HG02763 (cell line): ENCODE results near the gene GOSR1.
"Not testable (repeated sequence)": the region's sequence is repeated elsewhere in the genome, so short reads cannot be mapped to it uniquely, and the experiment has no call there.

Experiments
- ATAC-seq: cut with Tn5 transposase; IDR thresholded peaks from one replicate; pipeline ENCODE4 v1.9.1; 2021; ENCODE audit warnings: mild to moderate bottlenecking, moderate library complexity; ENCODE audit not compliant: unreplicated experiment

GOSR1 gene

GRCh38 chr17:30477083-30477773 is at the start of gene GOSR1:
Gene GOSR1, plus strand, starts transcription at chr17:30477408. Its CDS starts 26 bp downstream, at chr17:30477434.
- peak; percentile 98 for ATAC-seq

- no peak for ATAC-seq
These were observed 49.6 kb upstream of the GOSR1 start for GRCh38 chr17:30427611-30428010.

DNA sequence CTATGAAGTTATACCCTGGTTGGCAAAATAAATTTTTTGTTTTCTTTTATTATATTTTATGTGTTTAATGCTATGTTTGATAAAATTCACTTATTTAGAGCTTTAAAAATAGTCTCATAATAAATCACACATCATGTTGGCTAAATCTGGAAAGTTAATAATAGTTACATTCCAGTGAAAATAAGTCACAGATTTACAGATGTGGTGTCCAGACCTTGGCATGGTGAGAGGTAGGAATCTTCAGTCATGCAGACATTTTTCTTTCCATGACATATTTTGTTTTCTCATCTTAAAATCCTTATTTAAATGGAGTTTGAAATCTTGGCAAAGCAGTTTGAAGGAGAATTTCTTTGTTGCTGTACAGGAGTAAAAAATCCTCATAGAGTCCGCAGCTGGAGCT is 48.1 kb upstream of the GOSR1 start:
- no peak for ATAC-seq

- no peak for ATAC-seq
These were observed 43.7 kb upstream of the GOSR1 start for GRCh38 chr17:30433514-30433913.

GRCh38 chr17:30436729-30437128 is 40.5 kb upstream of the GOSR1 start:
- no peak for ATAC-seq

DNA sequence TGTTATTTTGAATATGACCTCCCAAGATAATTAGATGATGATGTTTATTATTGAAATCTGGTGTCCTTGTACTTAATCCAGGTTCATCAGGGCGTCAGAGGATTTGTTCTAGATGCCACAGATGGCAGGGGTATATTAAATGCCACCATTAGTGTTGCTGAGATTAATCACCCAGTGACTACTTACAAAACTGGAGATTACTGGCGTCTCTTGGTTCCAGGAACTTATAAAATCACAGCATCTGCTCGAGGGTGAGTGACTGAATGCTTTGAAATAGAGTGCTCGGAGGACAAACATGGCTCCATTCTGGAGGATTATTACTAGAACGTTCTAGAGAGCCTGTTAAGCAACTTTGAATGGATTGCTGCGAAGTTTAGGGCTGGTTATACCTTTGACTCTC is 33.5 kb upstream of the GOSR1 start:
- no peak for ATAC-seq

GRCh38 chr17:30446640-30447039 is 30.6 kb upstream of the GOSR1 start:
- ATAC-seq, result not testable (repeated sequence)

- no peak for ATAC-seq
These were observed 27.7 kb upstream of the GOSR1 start for GRCh38 chr17:30449480-30449879.

GRCh38 chr17:30450125-30451027 is 26.8 kb upstream of the GOSR1 start:
- ATAC-seq, result no peak

GRCh38 chr17:30454635-30455034 is 22.6 kb upstream of the GOSR1 start:
- no peak for ATAC-seq

- ATAC-seq, result no peak
These were observed 18.8 kb upstream of the GOSR1 start for GRCh38 chr17:30458371-30458770.

GRCh38 chr17:30458797-30459413 is 18.3 kb upstream of the GOSR1 start:
- ATAC-seq, result not testable (repeated sequence)

DNA sequence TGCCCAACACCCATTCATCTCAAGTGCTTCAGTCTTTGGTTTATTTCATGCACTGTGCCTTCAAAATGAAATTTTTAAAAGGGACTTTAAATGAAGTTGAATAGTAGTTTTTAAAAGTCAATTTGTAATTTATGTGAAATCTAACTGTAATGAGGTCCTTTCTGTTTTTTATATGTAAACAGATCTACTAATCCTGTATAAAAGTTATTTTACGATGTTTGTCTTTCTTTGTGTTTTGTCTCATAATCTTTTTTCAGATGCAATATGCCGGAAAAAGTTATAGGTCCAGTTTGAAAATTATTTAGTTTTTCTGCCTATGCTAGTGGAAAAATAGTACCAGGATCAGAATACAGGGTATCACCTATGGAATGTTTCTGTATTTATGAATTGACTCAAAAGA is 8.7 kb upstream of the GOSR1 start:
- no peak for ATAC-seq

DNA sequence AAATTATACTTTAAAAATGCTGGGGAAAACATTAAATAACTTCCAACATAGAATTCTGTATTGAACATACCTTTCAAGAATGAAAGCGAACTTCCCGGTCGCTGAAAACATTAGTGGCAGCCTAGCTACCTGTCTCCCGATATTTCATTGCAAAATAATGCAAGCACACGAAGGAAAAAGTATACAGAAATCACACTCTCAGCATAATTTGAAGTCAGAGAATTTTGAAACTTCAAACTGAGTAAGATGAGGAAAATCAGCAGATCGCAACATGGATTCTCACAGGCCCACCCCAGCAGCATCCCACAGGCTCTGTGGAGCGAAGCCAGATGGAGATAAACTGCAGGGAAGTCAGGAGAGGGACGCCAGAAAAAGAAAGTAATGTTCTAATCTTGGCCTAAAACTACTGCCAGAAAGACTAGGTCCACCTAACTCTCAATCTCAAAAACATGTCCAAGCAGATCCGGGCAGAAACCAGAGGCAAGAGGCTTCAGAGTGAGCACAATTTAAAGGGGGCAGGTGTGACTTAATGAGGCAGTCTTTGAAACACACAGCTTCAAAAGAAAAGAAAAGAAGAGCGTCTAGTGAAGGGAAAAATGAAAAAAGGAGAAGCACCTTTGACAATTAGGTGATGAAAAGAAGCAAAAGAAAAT is 4.8 kb upstream of the GOSR1 start:
- no peak for ATAC-seq

- ATAC-seq, result no peak
These were observed 2.0 kb upstream of the GOSR1 start for GRCh38 chr17:30475206-30475605.

DNA sequence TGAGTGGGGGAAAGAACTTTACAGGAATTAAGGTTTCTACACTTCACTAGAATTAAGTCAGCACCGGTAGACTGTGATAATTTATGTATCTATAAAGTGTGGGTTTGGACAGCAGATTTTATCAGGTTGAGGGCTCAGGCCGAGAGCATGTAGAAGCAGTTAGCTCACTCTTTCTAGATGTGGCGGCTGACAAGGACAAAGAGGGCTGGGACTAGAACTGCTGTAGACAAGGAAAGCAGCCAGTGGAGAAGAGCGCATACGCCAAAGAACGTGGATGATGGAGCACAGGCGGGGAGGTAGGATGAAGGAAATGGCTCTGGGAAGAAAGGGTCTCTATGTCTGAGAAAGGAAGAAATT is 504 bp upstream of the GOSR1 start:
- ATAC-seq, result peak; percentile 10

DNA sequence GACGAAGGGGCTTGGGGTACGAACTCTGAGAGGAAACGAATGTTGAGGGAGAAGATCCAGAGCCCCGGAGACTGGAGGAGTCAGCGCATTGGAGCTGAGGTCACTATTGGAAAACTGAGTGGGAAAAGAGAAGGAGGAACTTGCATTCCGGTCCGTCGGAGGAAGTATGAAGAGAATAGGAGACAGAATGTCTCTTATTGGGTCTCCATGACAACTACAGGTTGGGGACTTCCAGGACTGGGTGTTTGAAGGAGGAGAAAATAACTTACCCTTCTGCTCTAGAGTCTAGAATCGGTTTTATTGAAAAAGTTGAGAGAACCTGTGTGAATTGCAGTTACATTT is 537 bp downstream of the GOSR1 start:
- ATAC-seq, result no peak

DNA sequence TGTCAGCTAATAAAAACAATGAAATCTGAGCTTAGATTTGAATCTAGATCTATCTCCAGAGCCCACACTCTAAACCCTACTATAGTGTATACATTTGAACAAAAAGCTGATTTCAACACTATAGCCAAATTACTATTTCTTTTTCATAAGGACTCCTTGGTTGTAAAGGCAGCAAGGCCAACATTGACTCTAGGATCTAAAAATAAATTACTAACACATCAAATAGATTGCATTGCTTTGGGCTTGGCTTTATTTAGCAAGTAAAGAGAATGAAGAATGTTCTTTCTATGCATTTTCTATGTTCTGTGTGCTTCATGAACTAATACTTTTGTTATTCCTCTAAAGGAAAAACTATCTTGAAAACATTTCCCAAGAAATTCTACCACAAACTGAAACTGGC is 5.3 kb downstream of the GOSR1 start:
- ATAC-seq, result no peak

DNA sequence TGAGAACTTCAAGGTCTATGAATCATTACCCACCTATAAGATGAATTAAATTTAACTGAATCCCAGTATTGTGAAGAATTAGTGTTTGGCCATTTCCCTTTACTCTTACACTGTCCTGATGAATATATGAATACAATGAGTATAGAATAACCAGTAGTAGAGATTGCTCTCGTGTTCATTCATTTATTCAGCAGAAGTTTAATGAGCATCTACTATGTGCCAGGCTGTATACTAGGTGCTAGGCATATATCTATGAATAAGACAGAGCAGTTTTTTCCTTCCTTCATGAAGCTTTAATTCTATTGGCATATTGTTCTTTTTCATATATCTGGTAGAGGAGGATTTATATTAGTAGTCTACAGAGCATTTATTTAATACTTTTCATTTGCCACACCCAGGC is 6.0 kb downstream of the GOSR1 start:
- no peak for ATAC-seq

DNA sequence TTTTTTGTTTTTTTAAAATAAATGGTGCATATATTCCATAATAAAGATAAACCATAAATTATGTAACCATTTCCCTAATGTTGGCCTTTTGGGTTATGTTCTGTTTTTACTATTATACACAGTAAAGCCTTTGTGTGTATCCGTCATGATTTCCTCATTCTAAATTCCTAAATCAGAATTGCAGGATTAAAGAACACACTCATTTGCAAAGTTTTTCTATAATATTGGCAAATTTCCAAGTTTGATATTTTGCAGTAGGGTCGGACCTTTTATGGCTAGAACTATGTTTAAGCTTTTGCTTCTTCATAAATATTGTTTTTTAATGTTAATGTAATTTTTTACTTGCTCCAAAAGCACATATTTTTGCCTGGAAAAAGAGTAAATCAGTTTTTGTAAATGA is 16.6 kb downstream of the GOSR1 start:
- ATAC-seq, result no peak

DNA sequence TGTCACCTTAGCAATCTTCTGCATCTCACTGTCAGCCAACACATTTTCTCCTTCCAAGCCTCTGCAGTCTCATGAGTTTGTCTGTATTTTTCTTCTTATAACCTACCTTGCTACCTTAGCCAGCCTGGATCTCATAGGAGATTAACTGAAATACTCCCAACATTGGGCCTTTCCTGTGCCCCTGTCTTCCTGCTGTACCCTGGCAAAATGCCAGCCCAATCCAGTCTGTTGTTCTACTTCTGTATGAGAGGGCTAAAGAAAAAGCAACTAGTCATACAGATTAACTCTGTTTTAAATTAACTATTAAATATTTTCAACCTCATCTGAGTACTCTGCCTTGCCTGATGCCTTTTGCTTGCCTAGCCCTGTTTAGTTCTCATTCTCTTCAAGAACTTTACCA is 18.4 kb downstream of the GOSR1 start:
- no peak for ATAC-seq
